Measurements from ENCODE around the gene HEMK1. TPM values are rescaled to one million over a fixed set of nuclear protein-coding genes. Genes with fewer than 3 reads are reported as not detected.

Gene HEMK1
- total and polyA plus RNA-seq, 2 of the 8 experiments (the other 6 are each of a cell fraction or from before 2014, with no cell fraction given): 9.7 to 10.6 TPM

DNA sequence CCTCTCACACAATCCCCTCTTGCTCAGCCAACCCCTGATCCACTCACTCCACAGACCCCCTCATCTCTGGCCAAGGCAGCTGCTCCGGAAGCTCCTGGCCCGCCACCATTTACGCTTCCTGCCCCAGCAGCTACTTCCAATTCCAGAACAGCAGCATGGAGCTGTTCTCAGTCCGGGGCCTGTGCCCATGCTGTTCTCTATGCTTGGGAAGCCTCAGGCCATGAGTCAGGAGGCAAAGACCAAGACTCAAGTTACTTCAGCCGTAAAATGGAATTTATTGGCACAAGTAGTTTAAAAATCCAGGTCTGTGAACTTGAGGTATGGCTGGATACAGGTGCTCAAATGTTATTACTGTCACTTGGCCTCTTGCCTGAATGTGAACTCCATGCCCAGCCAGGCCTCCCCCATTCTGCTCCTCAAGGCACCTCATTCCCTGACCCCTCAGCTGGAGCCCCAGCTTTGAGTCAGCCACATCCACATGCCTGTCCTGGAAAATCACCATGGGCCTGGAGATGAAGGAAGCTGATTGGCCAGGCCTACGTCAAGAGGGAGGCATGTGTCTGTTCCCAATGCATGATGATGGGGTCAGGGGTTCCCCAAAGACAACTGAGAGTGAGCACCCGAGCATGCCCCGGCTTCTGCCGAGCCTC is 34.5 kb upstream of the HEMK1 start (continued):
- TF ChIP-seq, protein P1, sequence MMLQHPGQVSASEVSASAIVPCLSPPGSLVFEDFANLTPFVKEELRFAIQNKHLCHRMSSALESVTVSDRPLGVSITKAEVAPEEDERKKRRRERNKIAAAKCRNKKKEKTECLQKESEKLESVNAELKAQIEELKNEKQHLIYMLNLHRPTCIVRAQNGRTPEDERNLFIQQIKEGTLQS (IDR thresholded peaks at IDR 0.05; ENCODE audit: insufficient read depth, low read depth, low read length): no peak
- TF ChIP-seq, protein P2, sequence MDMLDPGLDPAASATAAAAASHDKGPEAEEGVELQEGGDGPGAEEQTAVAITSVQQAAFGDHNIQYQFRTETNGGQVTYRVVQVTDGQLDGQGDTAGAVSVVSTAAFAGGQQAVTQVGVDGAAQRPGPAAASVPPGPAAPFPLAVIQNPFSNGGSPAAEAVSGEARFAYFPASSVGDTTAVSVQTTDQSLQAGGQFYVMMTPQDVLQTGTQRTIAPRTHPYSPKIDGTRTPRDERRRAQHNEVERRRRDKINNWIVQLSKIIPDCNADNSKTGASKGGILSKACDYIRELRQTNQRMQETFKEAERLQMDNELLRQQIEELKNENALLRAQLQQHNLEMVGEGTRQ (IDR thresholded peaks at IDR 0.05; ENCODE audit: low read length): no peak
- no peak for TF ChIP-seq BCL11A (IDR thresholded peaks at IDR 0.05; ENCODE audit: low read depth in 2 of 2, low read length in 2 of 2)
- TF ChIP-seq, protein P3, sequence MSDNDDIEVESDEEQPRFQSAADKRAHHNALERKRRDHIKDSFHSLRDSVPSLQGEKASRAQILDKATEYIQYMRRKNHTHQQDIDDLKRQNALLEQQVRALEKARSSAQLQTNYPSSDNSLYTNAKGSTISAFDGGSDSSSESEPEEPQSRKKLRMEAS (IDR thresholded peaks at IDR 0.05): no peak
- TF ChIP-seq JUN (IDR thresholded peaks at IDR 0.05; ENCODE audit: low read depth, low read length): no peak
- no peak for TF ChIP-seq RXRA (IDR thresholded peaks at IDR 0.05; ENCODE audit: insufficient read depth, low read depth, low read length)
